Stimulated activated naive CD4-positive, alpha-beta T cell (primary cell): ENCODE measurements around the gene NAA60.
"Not testable (repeated sequence)": the region's sequence is repeated elsewhere in the genome, so short reads cannot be mapped to it uniquely, and the experiment has no call there.

Experiments
- DNase-seq, 6 experiments: peaks; one replicate each; lab custom pipeline; 2025; lab: John Stamatoyannopoulos, UW

The NAA60 gene

GRCh38 chr16:3461151-3461550, 17.7 kb downstream of the NAA60 start:
- peak; percentile 22 to 58 (median 34) for DNase-seq

- DNase-seq = no peak
Observed at GRCh38 chr16:3465301-3465700, 21.8 kb downstream of the NAA60 start.

GRCh38 chr16:3465911-3466584, 22.6 kb downstream of the NAA60 start:
- no peak for DNase-seq

- DNase-seq = no peak
Observed at GRCh38 chr16:3467182-3467581, 23.7 kb downstream of the NAA60 start.

GRCh38 chr16:3467921-3468320, 24.4 kb downstream of the NAA60 start:
- DNase-seq = no peak

- DNase-seq = no peak
Observed at GRCh38 chr16:3468501-3468900, 25.0 kb downstream of the NAA60 start.

GRCh38 chr16:3469736-3470135, 26.3 kb downstream of the NAA60 start:
- DNase-seq = no peak

- no peak for DNase-seq
Observed at GRCh38 chr16:3470723-3471122, 27.2 kb downstream of the NAA60 start.

GRCh38 chr16:3471518-3472176, 28.2 kb downstream of the NAA60 start:
- no peak for DNase-seq

GRCh38 chr16:3472878-3473595, 29.6 kb downstream of the NAA60 start:
- no peak for DNase-seq

GRCh38 chr16:3473596-3473943, 30.1 kb downstream of the NAA60 start:
- DNase-seq = not testable (repeated sequence)

- DNase-seq = no peak
Observed at GRCh38 chr16:3474136-3474779, 30.8 kb downstream of the NAA60 start.

- not testable (repeated sequence) for DNase-seq
Observed at GRCh38 chr16:3474870-3475269, 31.4 kb downstream of the NAA60 start.

GRCh38 chr16:3475604-3476375, 32.3 kb downstream of the NAA60 start:
- no peak for DNase-seq

GRCh38 chr16:3476409-3476808, 32.9 kb downstream of the NAA60 start:
- DNase-seq = no peak

GRCh38 chr16:3478242-3478925, 34.9 kb downstream of the NAA60 start:
- DNase-seq = no peak

GRCh38 chr16:3479654-3480216, 36.3 kb downstream of the NAA60 start:
- DNase-seq = no peak

GRCh38 chr16:3480901-3481695, 37.6 kb downstream of the NAA60 start:
- no peak for DNase-seq

GRCh38 chr16:3481696-3482658, 38.5 kb downstream of the NAA60 start:
- no peak for DNase-seq
